HEK293T (cell line): ENCODE measurements around the gene LRIT2.

Experiments
- BHLHE40 ChIP-seq: fragments of 450-650 bp; IDR thresholded peaks from 2 replicates; pipeline ENCODE4 v1.6.1; 2016; ENCODE audit warnings: mild to moderate bottlenecking, moderate library complexity, borderline replicate concordance
- NFRKB ChIP-seq: fragments of 450-650 bp; IDR thresholded peaks from 2 replicates; pipeline ENCODE4 v1.6.1; 2016; ENCODE audit warnings: mild to moderate bottlenecking, moderate library complexity
- PKNOX1 ChIP-seq: fragments of 450-650 bp; IDR thresholded peaks from 2 replicates; pipeline ENCODE4 v1.6.1; 2016
- SP1 ChIP-seq: fragments of 450-650 bp; IDR thresholded peaks from 2 replicates; pipeline ENCODE4 v1.6.1; 2017

GRCh38 chr10:84201244-84201606 lies 24.1 kb downstream of the LRIT2 start:
- TF ChIP-seq BHLHE40 (no peak), PKNOX1 (no peak), SP1 (no peak), NFRKB (no peak)
